PC-9 (cell line): ENCODE results near the gene GALNT1. TPM values are rescaled to one million over a fixed set of nuclear protein-coding genes. Genes with fewer than 3 reads are reported as not detected.

Experiments used
- BruUV-seq: library from RNA; stranded (reverse); fragments of 400-500 nt; replicated peaks from 2 replicates; lab custom pipeline; 2021; lab: Mats Ljungman, UMichigan
- CTCF ChIA-PET: fragments of 300-600 bp; sonication (Branson Sonifier 250); formaldehyde crosslinking; loops from one replicate; lab custom pipeline; 2022; ENCODE audit warnings: antibody characterized with exemption; lab: Charles Lee
- POLR2A ChIA-PET: fragments of 300-600 bp; sonication (Branson Sonifier 250); formaldehyde crosslinking; loops from one replicate; lab custom pipeline; 2022; ENCODE audit warnings: antibody characterized with exemption; ENCODE audit not compliant: unreplicated experiment; lab: Charles Lee
- DNase-seq, 2 experiments: peaks; one replicate each; pipeline versions ENCODE4 v3.0.0 to v3.0.0-alpha.2; 2015 to 2022; ENCODE audit warnings: mixed read lengths in 1 of 2
- H2AFZ ChIP-seq: fragments of 200-600 bp; sonication (generic); 2 replicates; pipeline ENCODE4 v1.8.1; 2017; ENCODE audit warnings: antibody characterized with exemption
- H3F3A ChIP-seq: fragments of 200-600 bp; sonication (generic); 2 replicates; pipeline ENCODE4 v1.8.1; 2017; ENCODE audit warnings: antibody characterized with exemption, mild to moderate bottlenecking, low read depth; ENCODE audit not compliant: insufficient read depth
- H3K27ac ChIP-seq: fragments of 200-600 bp; sonication (generic); 2 replicates; pipeline ENCODE4 v1.6.1; 2016; ENCODE audit warnings: mixed run types
- H3K27me3 ChIP-seq: fragments of 200-600 bp; sonication (generic); 2 replicates; pipeline ENCODE4 v1.6.1; 2016; ENCODE audit warnings: low read depth, mixed run types; ENCODE audit not compliant: insufficient read depth
- H3K36me3 ChIP-seq: fragments of 200-600 bp; sonication (generic); 2 replicates; pipeline ENCODE4 v1.6.1; 2016; ENCODE audit warnings: low read depth, mixed run types
- H3K4me1 ChIP-seq: fragments of 200-600 bp; sonication (generic); replicated peaks from 2 replicates; pipeline ENCODE4 v1.6.1; 2016; ENCODE audit warnings: mixed run types; ENCODE audit not compliant: insufficient read depth
- H3K4me2 ChIP-seq: fragments of 200-600 bp; sonication (generic); 2 replicates; pipeline ENCODE4 v1.6.1; 2017; ENCODE audit warnings: mixed run types
- H3K4me3 ChIP-seq: fragments of 200-600 bp; sonication (generic); 2 replicates; pipeline ENCODE4 v1.6.1; 2016; ENCODE audit warnings: mixed run types
- H3K79me2 ChIP-seq: fragments of 200-600 bp; sonication (generic); 2 replicates; pipeline ENCODE4 v1.6.1; 2017; ENCODE audit warnings: low read depth, mixed run types
- H3K9me2 ChIP-seq: fragments of 200-600 bp; sonication (generic); 2 replicates; pipeline ENCODE4 v1.8.1; 2017; ENCODE audit warnings: mild to moderate bottlenecking; ENCODE audit not compliant: insufficient read depth
- H3K9me3 ChIP-seq: fragments of 200-600 bp; sonication (generic); 2 replicates; pipeline ENCODE4 v1.8.1; 2016; ENCODE audit warnings: low read depth; ENCODE audit not compliant: insufficient read depth
- H4K20me1 ChIP-seq: fragments of 200-600 bp; sonication (generic); 2 replicates; pipeline ENCODE4 v1.8.1; 2017; ENCODE audit not compliant: insufficient read depth
- CTCF ChIP-seq: fragments of 200-600 bp; sonication (generic); conservative IDR thresholded peaks from 2 replicates; pipeline ENCODE4 v1.6.1; 2017; ENCODE audit warnings: mixed run types, antibody characterized with exemption, mild to moderate bottlenecking, moderate library complexity
- EZH2 ChIP-seq: fragments of 200-600 bp; sonication (generic); IDR thresholded peaks from 2 replicates; pipeline ENCODE4 v1.8.0; 2017; ENCODE audit warnings: antibody characterized with exemption, low read depth
- intact Hi-C: fragments of 100-400 bp; cut with micrococcal nuclease; formaldehyde crosslinking; loops from one replicate; pipeline ENCODE4 v1.10.0; 2022; ENCODE audit not compliant: unreplicated experiment
- total RNA-seq: library from RNA; stranded (reverse); gene quantifications from 2 replicates; pipeline ENCODE4 v1.2.3, GENCODE V29; 2021

The GALNT1 gene
- total RNA-seq, 1 experiment from 2014 or later, result 88.9 TPM

- TF ChIP-seq CTCF (no peak), EZH2 (no peak)
- Histone ChIP-seq H3K4me2 (no peak overlapping the region), H3K4me3 (no peak overlapping the region), H4K20me1 (no peaks in the 10 kb centered on the region), H3K4me1 (no peaks in the 10 kb centered on the region), H2AFZ (no peak overlapping the region), H3K27me3 (no peaks in the 10 kb centered on the region), H3K9me3 (peaks cover 10% of the 10 kb centered on the region), H3F3A (no peaks in the 10 kb centered on the region), H3K9me2 (no peaks in the 10 kb centered on the region; the same call in 1 of the 2 replicates), H3K36me3 (no peaks in the 10 kb centered on the region), H3K27ac (no peak overlapping the region), H3K79me2 (peaks cover 91% of the 10 kb centered on the region)
- DNase-seq, result no peak
- BruUV-seq, result no TSS peak
- intact Hi-C loops, result no loop called here
- POLR2A ChIA-PET, result no interaction called here
- CTCF ChIA-PET, result no interaction called here
These were observed 10.8 kb downstream of the GALNT1 start for GRCh38 chr18:35592298-35592697.

GRCh38 chr18:35593859-35594258 is 12.3 kb downstream of the GALNT1 start:
- no TSS peak for BruUV-seq
- CTCF ChIA-PET, result no interaction called here
- intact Hi-C loops, result no loop called here
- no peak overlapping the region for H3K27ac ChIP-seq
- no peaks in the 10 kb centered on the region for H4K20me1 ChIP-seq
- no peaks in the 10 kb centered on the region for H3F3A ChIP-seq
- H3K36me3 ChIP-seq, result no peaks in the 10 kb centered on the region
- H3K9me3 ChIP-seq, result no peaks in the 10 kb centered on the region
- DNase-seq, result no peak
- H3K4me3 ChIP-seq, result no peak overlapping the region
- no peaks in the 10 kb centered on the region; the same call in 1 of the 2 replicates for H3K9me2 ChIP-seq
- TF ChIP-seq CTCF (no peak), EZH2 (no peak)
- H3K4me1 ChIP-seq, result no peaks in the 10 kb centered on the region
- H2AFZ ChIP-seq, result no peak overlapping the region
- peaks cover 84% of the 10 kb centered on the region for H3K79me2 ChIP-seq
- no peak overlapping the region for H3K4me2 ChIP-seq
- POLR2A ChIA-PET, result no interaction called here
- H3K27me3 ChIP-seq, result no peaks in the 10 kb centered on the region

DNA sequence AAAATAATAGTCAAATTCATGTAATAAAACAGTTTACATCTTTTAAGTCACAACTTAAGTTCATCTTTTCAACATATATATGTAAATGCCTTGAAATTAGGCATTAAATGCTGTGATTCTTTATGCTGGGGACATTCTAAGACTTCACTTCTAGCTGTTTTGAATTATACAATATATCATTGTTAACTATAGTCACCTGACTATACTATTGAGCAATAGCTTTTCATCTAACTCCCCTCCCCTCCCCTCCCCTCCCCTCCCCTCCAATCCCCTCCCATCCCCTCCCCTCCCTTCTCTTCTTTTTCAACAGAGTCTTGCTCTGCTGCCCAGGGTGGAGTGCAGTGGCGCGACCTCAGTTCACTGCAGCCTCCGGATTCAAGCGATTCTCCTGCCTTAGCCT is 16.2 kb downstream of the GALNT1 start:
- intact Hi-C loops, result no loop called here
- no peak for TF ChIP-seq CTCF
- TF ChIP-seq EZH2, result no peak
- no peaks in the 10 kb centered on the region for H3K36me3 ChIP-seq
- H3K9me2 ChIP-seq, result no peaks in the 10 kb centered on the region
- no peak overlapping the region for H2AFZ ChIP-seq
- CTCF ChIA-PET, result no interaction called here
- H3K4me2 ChIP-seq, result no peak overlapping the region
- POLR2A ChIA-PET, result no interaction called here
- H3K9me3 ChIP-seq, result peaks cover 4% of the 10 kb centered on the region; the same call in 1 of the 2 replicates
- no peak overlapping the region for H3K27ac ChIP-seq
- no peaks in the 10 kb centered on the region for H3K27me3 ChIP-seq
- peaks cover 77% of the 10 kb centered on the region for H3K79me2 ChIP-seq
- no peaks in the 10 kb centered on the region for H3K4me1 ChIP-seq
- BruUV-seq, result no TSS peak
- no peaks in the 10 kb centered on the region for H3F3A ChIP-seq
- DNase-seq, result no peak
- H4K20me1 ChIP-seq, result no peaks in the 10 kb centered on the region
- no peak overlapping the region for H3K4me3 ChIP-seq
